ENCODE data around the gene CENPW.

CENPW gene

GRCh38 chr6:126337323-126337722 lies 2.6 kb upstream of the CENPW start:
- no peak for TF ChIP-seq CTCF (IDR thresholded peaks at IDR 0.05; ENCODE audit: insufficient read depth, low read length, missing control alignments)
- ChIA-PET POLR2A (no interaction called here), CTCF (no interaction called here)
- no peak overlapping the region for H3K4me3 ChIP-seq (ENCODE audit: low read depth, low read length)
- DNase-seq (ENCODE audit: low read depth, low spot score), result peak; percentile 7

- H3K4me3 ChIP-seq (ENCODE audit: low read depth, low read length), result peak overlapping the region; percentile 90
- no peak for DNase-seq (ENCODE audit: low read depth, low spot score)
- TF ChIP-seq CTCF (IDR thresholded peaks at IDR 0.05; ENCODE audit: insufficient read depth, low read length, missing control alignments), result no peak
- CTCF ChIA-PET, result interaction anchor here (1.3 to 4.4 kb wide), 3 partner anchors 20 to 390 kb away, joined by 3 to 21 read pairs (median 7); no protein-coding TSS in a partner anchor
- POLR2A ChIA-PET, result no interaction called here
Measured at GRCh38 chr6:126341126-126341525, 1.2 kb downstream of the CENPW start.

- no peak for DNase-seq (ENCODE audit: low read depth, low spot score)
- no peak overlapping the region for H3K4me3 ChIP-seq (ENCODE audit: low read depth, low read length)
- CTCF ChIA-PET, result interaction anchor here (0.9 to 4.4 kb wide), 2 partner anchors 17 to 846 kb away, joined by 3 to 21 read pairs; no protein-coding TSS in a partner anchor
- TF ChIP-seq CTCF (IDR thresholded peaks at IDR 0.05; ENCODE audit: insufficient read depth, low read length, missing control alignments), result no peak
- POLR2A ChIA-PET, result no interaction called here
Measured at GRCh38 chr6:126344181-126344580, 4.3 kb downstream of the CENPW start.

GRCh38 chr6:126351960-126352359 lies 12.0 kb downstream of the CENPW start:
- POLR2A ChIA-PET, result no interaction called here
- CTCF ChIA-PET, result interaction anchor here (1.0 kb wide), 1 partner anchor 10 kb away, joined by 7 read pairs; no protein-coding TSS in a partner anchor
- TF ChIP-seq CTCF (IDR thresholded peaks at IDR 0.05; ENCODE audit: insufficient read depth, low read length, missing control alignments), result no peak
- no peak overlapping the region for H3K4me3 ChIP-seq (ENCODE audit: low read depth, low read length)
- no peak for DNase-seq (ENCODE audit: low read depth, low spot score)

GRCh38 chr6:126352514-126352913 lies 12.6 kb downstream of the CENPW start:
- CTCF ChIA-PET, result interaction anchor here (1.0 kb wide), 1 partner anchor 9 kb away, joined by 7 read pairs; no protein-coding TSS in a partner anchor
- no peak overlapping the region for H3K4me3 ChIP-seq (ENCODE audit: low read depth, low read length)
- TF ChIP-seq CTCF (IDR thresholded peaks at IDR 0.05; ENCODE audit: insufficient read depth, low read length, missing control alignments), result no peak
- no peak for DNase-seq (ENCODE audit: low read depth, low spot score)
- POLR2A ChIA-PET, result no interaction called here

GRCh38 chr6:126356526-126356925 lies 16.6 kb downstream of the CENPW start:
- POLR2A ChIA-PET, result no interaction called here
- CTCF ChIA-PET, result no interaction called here
- TF ChIP-seq CTCF (IDR thresholded peaks at IDR 0.05; ENCODE audit: insufficient read depth, low read length, missing control alignments), result no peak

More at GRCh38 chr6:126356526-126356925, 16.6 kb downstream of the CENPW start:
- no peak overlapping the region for H3K4me3 ChIP-seq (ENCODE audit: low read depth, low read length)
- DNase-seq (ENCODE audit: low read depth, low spot score), result no peak
